Spleen (tissue), 7 donors: ENCODE data around the gene FOXA3.

Experiments
- CTCF ChIP-seq, 11 experiments: fragments of 200-600 bp in 7 of 11; fragments of 450-650 bp in 4 of 11; sonication (generic) in 4 of 11; IDR thresholded peaks in 8 of 11; conservative IDR thresholded peaks in 3 of 11; 1 replicate in 7 of 11; 2 replicates in 4 of 11; pipeline versions ENCODE4 v1.4.0 to v1.8.0; 2016 to 2021; ENCODE audit warnings: antibody characterized with exemption in 11 of 11, inconsistent platforms in 4 of 11, mild to moderate bottlenecking in 1 of 11
- POLR2A ChIP-seq, 3 donors: fragments of 450-650 bp; IDR thresholded peaks; one replicate each; pipeline ENCODE4 v1.5.1; 2017; ENCODE audit warnings: antibody characterized with exemption in 3 of 3, mild to moderate bottlenecking in 1 of 3
- POLR2AphosphoS5 ChIP-seq, 3 donors: sonication (generic); formaldehyde crosslinking; IDR thresholded peaks; one replicate each; pipeline ENCODE4 v1.5.1; 2017; ENCODE audit warnings: antibody characterized with exemption in 3 of 3
- donor health status: DM: no; HTN: no; CAD: no; lungs with moderate emphysema.
- donor health status: DM: no; HTN: no; CAD: no.
- donor health status: DM: no; HTN: no; CAD: no.

GRCh38 chr19:45866400-45867176 is 2.5 kb downstream of the FOXA3 start:
- no peak for TF ChIP-seq CTCF (IDR thresholded peaks at IDR 0.05 in 8 of 11, conservative IDR thresholded peaks at IDR 0.05 in 3 of 11)
- TF ChIP-seq POLR2AphosphoS5 (IDR thresholded peaks at IDR 0.05), result no peak
- no peak for TF ChIP-seq POLR2A (IDR thresholded peaks at IDR 0.05)
